Activated CD4-positive, CD25-positive, alpha-beta regulatory T cell (primary cell): ENCODE data around the gene CHURC1.
"Not testable (repeated sequence)": the region's sequence is repeated elsewhere in the genome, so short reads cannot be mapped to it uniquely, and the experiment has no call there.

Source experiments
- DNase-seq, 4 experiments: peaks; one replicate each; lab custom pipeline; 2025; lab: John Stamatoyannopoulos, UW

Gene CHURC1

GRCh38 chr14:64910847-64911495 lies 3.3 kb upstream of the CHURC1 start:
- no peak for DNase-seq

DNA sequence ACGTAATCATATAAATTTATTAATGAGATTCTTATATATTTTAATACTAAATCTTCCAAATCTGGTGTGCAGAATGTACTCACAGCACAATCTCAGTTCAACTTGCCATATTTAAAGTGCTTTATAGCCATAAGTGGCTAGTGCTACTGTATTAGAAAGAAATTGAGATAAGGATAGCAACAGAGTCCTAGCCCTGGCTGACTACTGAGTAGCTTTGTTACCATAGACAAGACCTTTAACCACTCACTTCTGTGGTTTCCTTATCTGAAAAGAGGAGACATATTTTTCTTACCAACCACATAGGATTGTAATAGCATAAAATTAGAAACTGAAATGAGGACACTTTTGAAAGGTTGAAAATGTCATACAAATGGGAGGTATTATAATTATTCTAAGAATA lies 2.0 kb upstream of the CHURC1 start:
- DNase-seq, result no peak

DNA sequence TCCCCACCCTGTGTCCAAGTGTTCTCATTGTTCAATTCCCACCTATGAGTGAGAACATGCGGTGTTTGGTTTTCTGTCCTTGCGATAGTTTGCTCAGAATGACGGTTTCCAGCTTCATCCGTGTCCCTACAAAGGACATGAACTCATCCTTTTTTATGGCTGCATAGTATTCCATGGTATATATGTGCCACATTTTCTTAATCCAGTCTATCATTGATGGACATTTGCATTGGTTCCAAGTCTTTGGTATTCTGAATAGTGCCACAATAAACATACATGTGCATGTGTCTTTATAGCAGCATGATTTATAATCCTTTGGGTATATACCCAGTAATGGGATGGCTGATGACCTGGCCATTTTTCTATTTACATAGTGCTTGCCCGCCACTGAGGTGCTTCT lies 778 bp upstream of the CHURC1 start:
- DNase-seq, result not testable (repeated sequence)

- DNase-seq, result no peak
These were observed 772 bp downstream of the CHURC1 start for GRCh38 chr14:64915029-64915424.

GRCh38 chr14:64915797-64916196 lies 1.5 kb downstream of the CHURC1 start:
- DNase-seq, result no peak

DNA sequence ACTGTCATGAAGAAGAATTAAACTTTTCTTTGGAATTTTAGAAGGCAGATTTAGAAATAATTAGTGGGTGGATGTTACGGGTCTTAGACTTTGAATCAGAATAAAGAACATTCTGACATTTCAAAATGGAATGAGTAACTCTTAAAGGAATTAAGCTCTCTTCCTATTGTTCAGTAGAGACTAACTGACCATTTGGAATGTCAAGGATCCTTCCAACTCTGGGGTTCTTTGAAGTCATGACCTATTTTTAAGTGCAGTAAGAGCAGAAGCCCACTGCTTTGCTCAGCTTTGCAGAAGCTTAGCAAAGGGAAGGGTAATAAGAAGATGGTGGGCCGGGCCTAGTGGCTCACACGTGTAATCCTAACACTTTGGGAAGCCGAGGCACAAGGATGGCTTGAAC lies 4.0 kb downstream of the CHURC1 start:
- DNase-seq, result no peak

- no peak for DNase-seq
These were observed 5.0 kb downstream of the CHURC1 start for GRCh38 chr14:64919215-64919614.

DNA sequence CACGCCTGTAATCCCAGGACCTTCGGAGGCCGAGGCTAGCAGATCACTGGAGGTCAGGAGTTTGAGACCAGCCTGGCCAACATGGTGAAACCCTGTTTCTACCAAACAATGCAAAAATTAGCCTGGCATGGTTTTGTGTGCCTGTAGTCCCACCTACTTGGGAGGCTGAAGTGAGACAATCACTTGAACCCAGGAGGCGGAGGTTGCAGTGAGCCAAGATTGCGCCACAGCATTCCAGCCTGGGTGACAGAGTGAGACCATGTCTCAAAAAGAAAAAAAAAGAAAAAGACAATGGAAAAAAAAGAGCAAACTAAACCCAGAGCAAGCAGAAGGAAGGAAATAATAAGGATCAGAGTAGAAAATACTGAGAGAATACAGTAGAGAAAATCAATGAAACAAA lies 5.4 kb downstream of the CHURC1 start:
- DNase-seq, result no peak

DNA sequence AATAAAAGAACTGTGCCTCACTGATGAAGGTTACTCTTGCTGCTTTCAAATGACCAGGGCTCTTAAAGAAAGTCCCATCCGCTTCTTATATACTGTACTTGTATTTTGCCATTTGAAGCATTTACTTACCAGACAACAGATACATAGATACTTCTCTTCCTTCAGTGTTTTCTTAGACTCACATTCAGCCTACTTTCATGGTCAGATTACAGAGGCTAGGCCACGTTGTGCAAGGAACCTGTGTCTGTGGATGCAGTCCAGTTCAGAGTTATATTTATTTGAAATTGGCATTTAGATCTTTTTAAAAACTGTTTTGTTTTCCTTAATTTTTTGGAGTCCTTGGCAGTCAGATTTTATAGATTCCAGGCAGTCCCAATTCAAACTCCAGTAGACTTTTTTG lies 6.2 kb downstream of the CHURC1 start:
- no peak for DNase-seq

DNA sequence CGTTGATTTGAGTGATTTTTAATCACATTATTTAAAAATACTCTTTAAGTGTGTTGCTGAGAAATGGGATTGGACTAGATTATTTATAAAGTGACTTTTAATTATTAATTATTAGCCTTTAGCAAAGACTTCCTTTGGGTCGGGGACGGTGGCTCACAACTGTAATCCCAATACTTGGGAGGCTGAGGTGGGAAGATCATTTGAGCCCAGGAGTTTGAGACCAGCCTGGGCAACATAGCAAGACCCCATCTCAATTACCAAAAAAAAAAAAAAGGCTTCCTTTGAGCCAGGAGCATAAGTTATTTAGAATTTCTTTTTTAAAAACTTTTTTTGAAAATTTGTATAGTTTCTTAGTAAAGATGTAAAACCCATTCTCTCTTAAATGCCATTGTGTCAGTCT lies 8.8 kb downstream of the CHURC1 start:
- DNase-seq, result no peak

- no peak for DNase-seq
These were observed 12.2 kb downstream of the CHURC1 start for GRCh38 chr14:64926398-64926995.

GRCh38 chr14:64927031-64927430 lies 12.8 kb downstream of the CHURC1 start:
- no peak for DNase-seq

GRCh38 chr14:64928239-64929013 lies 14.2 kb downstream of the CHURC1 start:
- no peak for DNase-seq

DNA sequence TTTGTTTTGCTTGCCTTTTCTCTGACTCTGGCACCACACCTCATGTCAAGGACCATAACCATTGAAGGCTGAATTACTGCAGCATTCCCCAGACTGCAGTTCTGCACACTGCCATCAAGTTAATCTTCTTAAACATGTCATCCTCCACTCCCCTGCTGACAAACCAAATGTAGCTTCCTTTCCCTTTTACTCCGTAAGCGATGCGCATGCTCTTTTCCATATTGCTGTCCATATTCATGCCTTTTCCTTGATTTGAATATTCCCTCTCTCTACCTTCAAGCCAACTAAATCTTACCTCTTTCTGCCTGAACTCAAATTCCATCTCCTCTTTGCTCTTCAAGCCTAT lies 14.7 kb downstream of the CHURC1 start:
- no peak for DNase-seq

- no peak for DNase-seq
These were observed 16.0 kb downstream of the CHURC1 start for GRCh38 chr14:64930085-64930843.

- no peak for DNase-seq
These were observed 16.9 kb downstream of the CHURC1 start for GRCh38 chr14:64931123-64931522.

DNA sequence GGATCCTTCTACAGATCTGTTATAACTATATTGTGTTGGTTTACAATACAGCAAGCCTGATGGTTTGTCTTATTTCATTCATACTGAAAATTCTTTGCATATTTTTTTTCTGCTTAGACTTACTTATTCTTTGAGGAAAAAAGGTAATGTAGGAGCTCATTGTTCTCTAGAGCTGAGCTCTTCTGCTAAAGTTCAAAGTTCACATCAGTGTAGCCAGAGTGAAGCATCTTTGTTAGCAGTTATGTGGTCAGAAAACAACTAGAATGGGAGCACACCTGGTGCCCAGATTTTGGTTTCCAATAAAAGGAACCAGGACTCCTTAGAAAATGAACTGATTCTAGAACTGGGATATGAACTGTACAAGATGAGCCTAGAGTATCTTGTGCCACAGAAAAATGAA lies 18.0 kb downstream of the CHURC1 start:
- DNase-seq, result no peak

- no peak for DNase-seq
These were observed 20.2 kb downstream of the CHURC1 start for GRCh38 chr14:64934338-64934929.

DNA sequence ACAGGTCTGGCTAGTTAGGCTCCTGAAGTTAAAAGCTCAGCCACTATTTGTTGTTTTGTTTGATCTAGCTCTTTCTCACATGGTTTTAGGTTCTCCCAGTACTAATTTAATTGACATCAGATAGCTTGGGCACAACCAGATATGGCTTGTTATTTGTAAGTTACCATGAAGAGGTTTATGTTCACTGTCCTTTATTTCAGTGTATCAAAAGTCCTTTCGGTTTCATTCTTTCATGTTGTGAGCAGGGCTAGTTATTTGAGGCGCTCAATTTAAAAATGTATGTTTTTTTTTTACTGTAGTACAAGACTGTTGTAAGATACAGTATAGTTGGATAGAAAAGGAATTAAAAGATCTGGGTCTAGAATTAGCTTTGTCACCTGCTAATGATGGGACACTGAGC lies 21.3 kb downstream of the CHURC1 start:
- DNase-seq, result no peak

DNA sequence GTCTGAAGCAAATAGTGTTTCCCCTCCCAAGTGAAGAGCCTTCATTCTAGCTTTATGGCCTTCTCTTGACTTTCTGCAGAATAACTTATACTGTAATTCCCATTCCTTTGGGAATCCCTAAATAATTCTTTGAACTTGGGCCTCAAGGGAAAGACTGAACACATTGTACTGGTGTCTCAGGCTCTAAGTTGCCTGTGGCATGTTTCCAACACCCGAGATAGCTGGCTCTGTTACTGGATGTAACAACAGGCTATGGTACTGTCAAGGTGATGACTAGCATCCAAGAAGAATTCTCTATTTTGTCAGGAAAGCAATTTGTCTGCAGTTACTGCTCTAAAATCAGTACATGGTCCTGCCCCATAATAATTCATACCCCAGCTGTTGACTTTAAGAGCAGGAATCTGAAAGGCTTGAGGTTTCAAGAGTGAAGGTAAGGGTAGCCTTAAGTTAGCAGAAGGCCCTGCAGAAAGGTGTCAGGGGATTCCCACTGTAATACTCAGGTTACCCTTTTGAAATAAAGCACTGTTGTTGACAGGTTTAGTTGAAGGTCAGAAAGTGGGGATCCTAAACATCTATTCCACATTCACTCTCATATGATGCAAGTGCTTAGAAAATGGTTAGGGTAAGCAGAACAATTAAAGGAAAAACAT lies 23.0 kb downstream of the CHURC1 start:
- DNase-seq, result no peak

DNA sequence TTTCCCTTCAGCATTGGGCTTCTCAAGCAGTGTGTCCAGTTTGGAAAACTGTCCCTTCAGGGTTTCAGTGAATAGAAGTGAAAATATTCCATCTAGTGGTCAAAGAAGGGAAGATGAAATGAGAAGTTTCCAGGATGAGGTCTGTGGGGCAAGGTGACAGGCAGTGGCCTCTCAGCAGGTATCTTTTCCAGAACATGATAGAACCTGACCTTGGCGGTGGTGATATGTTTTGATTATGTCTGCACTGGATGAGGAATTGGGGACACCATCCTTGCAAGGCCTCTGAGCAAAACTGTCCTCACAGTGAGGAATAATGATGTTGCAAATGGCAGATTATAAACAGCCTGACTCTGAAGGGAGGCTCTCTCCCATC lies 23.6 kb downstream of the CHURC1 start:
- DNase-seq, result no peak
